H1 (cell line): ENCODE measurements around the gene CLTCL1. TPM values are rescaled to one million over a fixed set of nuclear protein-coding genes. Genes with fewer than 3 reads are reported as not detected.
A peak's percentile ranks its signal among the peaks of the same experiment; 100 is the strongest.

Source experiments
- ASH2L ChIP-seq: fragments of 200-600, 300-600 bp; sonication (generic); IDR thresholded peaks from one replicate; pipeline ENCODE4 v1.7.1; 2017; ENCODE audit warnings: low read length
- CHD7 ChIP-seq: fragments of 300-600 bp; sonication (generic); IDR thresholded peaks from 2 replicates; pipeline ENCODE4 v1.7.1; 2012; ENCODE audit warnings: low read length, moderate library complexity, mild to moderate bottlenecking, inconsistent platforms; ENCODE audit not compliant: insufficient replicate concordance
- KDM4A ChIP-seq: IDR thresholded peaks from one replicate; pipeline ENCODE4 v1.7.1; 2012; ENCODE audit warnings: low read depth, mild to moderate bottlenecking, moderate library complexity, low read length, inconsistent platforms; ENCODE audit not compliant: severe bottlenecking
- PHF8 ChIP-seq: fragments of 200-600 bp; sonication (generic); conservative IDR thresholded peaks from 2 replicates; pipeline ENCODE4 v1.7.1; 2012; ENCODE audit warnings: low read depth, mild to moderate bottlenecking, inconsistent platforms, low read length, moderate library complexity
- POLR2A ChIP-seq, 2 experiments: IDR thresholded peaks; 1 replicate in 1 of 2; 2 replicates in 1 of 2; pipeline ENCODE4 v1.6.1; 2011; ENCODE audit warnings: low read depth in 2 of 2, low read length in 2 of 2, mild to moderate bottlenecking in 2 of 2; ENCODE audit errors: control extremely low read depth in 1 of 2
- SIN3A ChIP-seq, 2 experiments: IDR thresholded peaks in 1 of 2; conservative IDR thresholded peaks in 1 of 2; 2 replicates each; pipeline ENCODE4 v1.6.1; 2011 to 2012; ENCODE audit warnings: low read length in 2 of 2, improper control_type of control experiment in 1 of 2, low read depth in 1 of 2, mild to moderate bottlenecking in 1 of 2
- SP1 ChIP-seq: IDR thresholded peaks from 2 replicates; pipeline ENCODE4 v1.6.1; 2011; ENCODE audit warnings: low read depth, low read length
- SP4 ChIP-seq: IDR thresholded peaks from 2 replicates; pipeline ENCODE4 v1.6.1; 2012; ENCODE audit warnings: low read length, inconsistent platforms
- polyA plus RNA-seq, 7 experiments: library from polyadenylated mRNA; depleted of rRNA in 3 of 7; stranded (reverse) in 5 of 7; unstranded in 2 of 7; fragments of >200 nt in 5 of 7; fragments of 200-250 nt in 2 of 7; gene quantifications; 1 replicate in 5 of 7; 2 replicates in 1 of 7; 4 replicates in 1 of 7; pipeline versions ENCODE4 v1.2.1 to v1.2.3, GENCODE V29; 2011 to 2013; ENCODE audit warnings: missing spikeins in 2 of 7, mixed read lengths in 2 of 7
- total RNA-seq: library from RNA; stranded (reverse); fragmentation: NEBNext Ultra II Directional; extraction: Animal tissue kit (Norgen Biotek cat#: 25700); gene quantifications from 2 replicates; pipeline ENCODE4 v1.2.1, GENCODE V29; 2021
- TF ChIP-seq, protein P1 (sequence below): IDR thresholded peaks from 2 replicates; pipeline ENCODE4 v1.6.1; 2012; ENCODE audit warnings: inconsistent platforms

Gene CLTCL1
- total and polyA plus RNA-seq, 2 of the 8 experiments (the other 6 are each of a cell fraction or from before 2014, with no cell fraction given) = 12.4 to 17.0 TPM

DNA sequence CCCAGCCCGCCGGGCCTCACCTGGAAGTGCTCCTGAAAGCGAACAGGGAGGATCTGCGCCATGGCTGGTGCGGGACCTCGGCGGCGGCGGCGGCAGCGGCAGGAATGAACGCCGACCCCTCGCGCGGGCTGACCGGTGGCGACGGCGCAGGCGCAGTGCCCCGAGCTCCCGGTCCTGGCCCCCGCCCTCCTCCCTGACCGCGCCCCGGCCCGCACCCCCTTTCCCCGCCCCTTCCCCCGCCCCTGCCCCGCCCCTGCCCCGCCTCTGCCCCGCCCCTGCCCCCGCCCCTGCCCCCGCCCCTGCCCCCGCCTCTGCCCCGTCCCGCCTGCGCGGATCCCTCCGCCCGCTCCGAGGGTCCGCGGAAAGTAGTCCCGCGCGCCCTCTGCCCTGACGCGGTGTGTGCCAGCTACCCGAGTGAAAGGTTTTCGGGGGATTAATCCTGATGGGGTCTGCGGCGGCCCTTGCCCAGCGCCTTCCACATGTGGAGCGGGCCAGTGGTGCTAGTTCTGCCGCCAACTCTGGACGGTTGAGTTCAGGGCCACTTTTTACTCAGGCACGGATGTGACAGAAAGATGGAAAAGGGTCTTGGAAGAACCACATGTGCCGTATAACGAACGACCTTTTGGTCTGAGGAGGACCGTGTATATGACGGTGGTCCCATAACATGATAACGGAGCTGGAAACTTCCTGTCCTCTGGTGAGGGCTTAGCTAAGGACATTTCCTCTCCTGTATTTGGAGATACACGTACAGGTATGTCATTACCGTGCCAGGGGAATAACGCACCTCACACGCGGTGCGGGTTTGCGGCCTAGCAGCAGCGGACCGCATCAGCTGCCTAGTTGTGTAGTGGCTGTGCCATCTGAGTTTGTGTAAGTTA lies at the start of gene CLTCL1 (continued):
- TF ChIP-seq KDM4A = peak; percentile 72
- 0 out of 2 replicates have a peak, but pooled peaks have one; percentile 57 for TF ChIP-seq PHF8
- TF ChIP-seq ASH2L = no peak
- TF ChIP-seq SIN3A (conservative IDR thresholded peaks at IDR 0.05 in 1 of 2, IDR thresholded peaks at IDR 0.05 in 1 of 2; ENCODE audit: low read depth in 1 of 2, low read length in 2 of 2) = 0 out of 4 replicates have a peak, but pooled peaks of 1 of the 2 experiments have one; percentile 17
- TF ChIP-seq SP1 = peak; percentile 61; the same call in 1 of the 2 replicates
- peak in 1 of 2 experiments; percentile 65; a peak in 2 of 3 replicates for TF ChIP-seq POLR2A (IDR thresholded peaks at IDR 0.05; ENCODE audit: control extremely low read depth in 1 of 2, low read depth in 2 of 2, low read length in 2 of 2)
- no peak for TF ChIP-seq CHD7
- no peak for TF ChIP-seq SP4
- TF ChIP-seq, protein P1, sequence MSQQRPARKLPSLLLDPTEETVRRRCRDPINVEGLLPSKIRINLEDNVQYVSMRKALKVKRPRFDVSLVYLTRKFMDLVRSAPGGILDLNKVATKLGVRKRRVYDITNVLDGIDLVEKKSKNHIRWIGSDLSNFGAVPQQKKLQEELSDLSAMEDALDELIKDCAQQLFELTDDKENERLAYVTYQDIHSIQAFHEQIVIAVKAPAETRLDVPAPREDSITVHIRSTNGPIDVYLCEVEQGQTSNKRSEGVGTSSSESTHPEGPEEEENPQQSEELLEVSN = 0 out of 2 replicates have a peak, but pooled peaks have one; percentile 12
